Activated naive CD4-positive, alpha-beta T cell treated with Interleukin-2 at 50 U/mL for 16 hours (primary cell): ENCODE data around the gene SDK2.

ENCODE experiments used
- DNase-seq: peaks from one replicate; pipeline ENCODE4 v3.0.0-alpha.2; 2020

Gene SDK2

DNA sequence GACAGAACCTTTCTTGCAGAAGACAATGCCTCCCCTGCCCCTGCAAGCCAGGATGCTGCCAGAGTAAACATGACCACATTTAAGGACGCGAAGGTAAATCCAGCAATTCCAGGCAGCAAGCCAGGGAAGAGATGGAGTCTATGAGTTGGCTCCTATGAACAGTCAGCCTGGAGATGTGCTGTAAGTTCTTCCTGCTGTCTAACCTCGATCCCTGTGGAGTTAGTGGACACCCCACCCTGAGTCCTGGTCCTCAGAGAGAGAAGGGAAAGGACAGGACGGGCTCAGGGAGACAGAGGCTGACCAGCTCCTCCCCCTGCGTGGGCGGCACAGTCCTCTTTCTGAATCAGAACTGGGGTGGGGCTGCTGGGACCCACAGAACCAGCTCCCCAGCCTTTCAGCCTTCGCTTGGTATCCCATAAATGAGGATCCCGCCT lies 357.4 kb downstream of the SDK2 start:
- DNase-seq, result no peak

DNA sequence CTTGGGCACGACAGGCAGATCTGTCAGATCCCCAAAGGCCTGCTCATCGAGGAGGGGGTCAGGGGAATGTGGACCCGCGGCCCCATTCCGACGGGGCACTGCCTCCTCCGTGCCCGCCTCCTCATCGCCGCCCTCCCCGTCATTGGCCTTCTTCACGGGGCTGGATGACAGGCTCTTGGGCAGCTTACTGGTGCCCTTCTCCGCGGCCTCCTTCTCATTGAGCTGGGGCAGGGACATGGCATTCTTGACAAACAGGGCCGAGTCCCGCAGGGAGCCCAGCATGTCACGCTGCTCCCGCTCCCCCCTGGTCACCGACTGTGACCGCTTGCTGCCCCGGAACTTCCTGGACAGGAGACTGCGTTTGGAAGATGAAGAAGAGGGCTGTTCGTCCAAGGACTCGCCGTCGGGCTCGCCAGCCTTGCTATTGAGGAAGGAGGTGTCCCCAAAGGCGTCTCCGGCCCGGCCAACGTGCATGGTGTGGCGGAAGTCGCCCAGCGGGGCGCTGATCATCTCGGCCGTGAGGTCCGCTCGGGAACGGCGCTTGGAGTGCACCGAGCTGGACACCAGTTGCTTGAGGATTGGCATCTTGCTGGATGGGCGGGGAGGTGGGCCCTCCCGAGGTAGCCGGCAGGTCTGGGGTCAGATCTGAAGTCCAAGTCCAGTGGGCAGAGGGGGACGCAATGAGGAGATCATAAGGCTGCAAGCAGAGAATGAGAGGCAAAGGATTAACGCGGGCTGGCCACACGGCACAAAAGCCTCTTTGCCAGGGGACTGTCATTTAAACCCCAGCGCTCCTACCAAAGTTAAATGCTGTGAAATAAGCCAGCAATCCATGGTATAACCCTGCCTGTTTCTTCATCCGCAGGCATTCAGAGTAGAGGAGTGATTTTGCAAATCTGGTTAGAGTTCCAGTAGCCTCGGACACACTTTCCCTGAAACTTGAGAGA lies 358.1 kb downstream of the SDK2 start:
- no peak for DNase-seq

DNA sequence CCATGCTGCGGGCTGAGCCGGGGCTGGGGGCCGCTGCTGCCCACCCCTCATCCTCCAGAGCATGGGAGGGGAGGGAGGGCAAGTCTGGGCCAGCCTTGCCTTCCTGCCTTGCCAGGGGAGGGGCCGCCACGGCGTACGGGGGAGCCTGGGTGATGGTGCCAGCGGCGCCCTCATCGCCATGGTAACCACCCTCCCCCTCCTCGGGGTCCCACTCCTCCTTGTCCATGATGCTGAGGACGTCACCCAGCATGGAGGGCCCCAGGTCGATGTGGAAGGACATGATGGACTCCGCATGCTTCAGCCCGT lies 358.7 kb downstream of the SDK2 start:
- no peak for DNase-seq

DNA sequence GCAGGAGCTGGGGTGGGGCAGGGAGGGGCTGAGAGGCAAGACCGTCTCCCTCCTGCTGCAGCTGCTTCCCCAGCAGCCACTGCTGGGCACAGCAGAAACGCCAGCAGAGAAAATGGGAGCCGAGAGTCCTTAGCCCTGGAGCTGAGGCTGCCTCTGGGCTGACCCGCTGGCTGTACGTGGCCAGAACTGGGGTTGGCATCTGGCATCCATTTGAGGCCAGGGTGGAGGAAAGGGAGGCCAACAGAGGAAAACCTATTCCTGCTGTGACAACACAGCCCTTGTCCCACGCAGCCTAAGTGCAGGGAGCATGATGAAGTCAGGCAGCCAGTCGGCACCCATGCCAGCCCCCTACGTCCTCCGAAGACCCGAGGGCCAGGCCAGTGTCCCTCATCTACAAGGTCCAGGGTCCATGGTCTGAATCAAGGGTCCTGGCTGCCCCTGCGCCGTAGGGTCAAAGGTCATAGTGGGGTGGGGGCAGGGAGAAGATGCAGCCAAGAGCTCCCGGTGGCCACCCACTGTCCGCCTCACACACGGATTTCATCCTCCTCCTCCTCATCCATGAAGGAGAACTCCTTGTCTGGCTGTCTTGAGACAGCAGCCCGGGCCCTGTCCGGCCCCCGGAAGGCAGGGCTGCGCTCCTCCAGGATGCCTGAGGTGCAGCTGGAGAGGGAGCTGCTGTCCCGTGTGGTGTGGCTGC lies 359.2 kb downstream of the SDK2 start:
- no peak for DNase-seq
